ENCODE data around the gene ATP1A4. TPM values are rescaled to one million over a fixed set of nuclear protein-coding genes. Genes with fewer than 3 reads are reported as not detected.
A peak's percentile ranks its signal among the peaks of the same experiment; 100 is the strongest.

The ATP1A4 gene
- total and polyA plus RNA-seq, 2 of the 8 experiments (the other 6 are each of a cell fraction or from before 2014, with no cell fraction given) = 0.48 to 0.61 TPM

DNA sequence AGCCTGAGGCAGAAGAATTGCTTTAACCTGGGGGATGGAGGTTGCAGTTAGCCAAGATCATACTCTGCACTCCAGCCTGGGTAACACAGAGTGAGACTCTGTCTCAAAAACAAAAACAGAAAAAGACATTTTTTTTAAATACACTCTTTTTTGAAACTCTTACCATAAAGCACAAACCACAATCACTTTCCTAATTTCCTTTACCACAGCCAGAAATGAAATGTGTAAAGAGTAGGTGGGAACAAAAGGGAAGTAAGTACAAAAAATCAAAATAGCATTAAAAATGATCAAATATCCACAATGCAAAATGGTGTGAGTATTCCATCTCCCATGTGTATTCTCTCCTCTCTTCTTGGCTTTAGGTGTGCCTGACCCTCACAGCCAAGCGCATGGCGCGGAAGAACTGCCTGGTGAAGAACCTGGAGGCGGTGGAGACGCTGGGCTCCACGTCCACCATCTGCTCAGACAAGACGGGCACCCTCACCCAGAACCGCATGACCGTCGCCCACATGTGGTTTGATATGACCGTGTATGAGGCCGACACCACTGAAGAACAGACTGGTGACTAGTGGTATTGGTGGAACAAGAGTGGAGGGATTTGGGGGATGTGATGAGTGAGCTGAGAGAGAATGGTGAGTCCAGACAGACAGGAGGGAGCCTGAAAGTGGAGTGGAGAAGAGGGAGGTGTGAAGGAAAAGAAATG, 14.9 kb downstream of the ATP1A4 start:
- Histone ChIP-seq H3K14ac (ENCODE audit: insufficient read length) (no peak overlapping the region), H2BK15ac (ENCODE audit: low read length) (peak overlapping the region; percentile 96), H3K4ac (replicated peaks; ENCODE audit: insufficient read length, low read depth, low read length) (no peak overlapping the region), H2AFZ (ENCODE audit: low read length) (no peak overlapping the region), H3K9ac (replicated peaks in 1 of 4; ENCODE audit: extremely low read depth in 1 of 4, low read depth in 3 of 4, low read length in 3 of 4) (no peak overlapping the region), H3K27ac (ENCODE audit: low read depth, low read length) (no peak overlapping the region), H3K4me3 (ENCODE audit: extremely low read depth in 1 of 4, insufficient read depth in 2 of 4, low read depth in 3 of 4, low read length in 4 of 4) (no peak overlapping the region), H2BK20ac (ENCODE audit: low read length) (peak overlapping the region; percentile 56), H2BK5ac (ENCODE audit: low read depth, low read length) (peak overlapping the region; percentile 87; the same call in 1 of the 2 replicates), H4K5ac (ENCODE audit: insufficient read length, low read depth, low read length) (no peak overlapping the region), H3K4me2 (ENCODE audit: insufficient read depth in 1 of 2, low read depth in 2 of 2, low read length in 2 of 2) (no peak overlapping the region), H3K9me3 (ENCODE audit: insufficient read depth in 2 of 2, low read depth in 1 of 2, low read length in 1 of 2) (no peaks in the 10 kb centered on the region), H3K79me2 (ENCODE audit: control insufficient read depth in 1 of 2, insufficient read depth in 2 of 2, low read length in 2 of 2) (no peaks in the 10 kb centered on the region), H2AK5ac (ENCODE audit: low read depth, low read length) (peak overlapping the region; percentile 17; the same call in 1 of the 2 replicates), H2BK120ac (replicated peaks; ENCODE audit: low read depth, low read length) (no peak overlapping the region), H4K91ac (replicated peaks; ENCODE audit: insufficient read length, low read length) (peak overlapping the region; percentile 76), H3K18ac (ENCODE audit: extremely low read depth, low read length) (no peak overlapping the region), H3K79me1 (ENCODE audit: low read depth, low read length) (no peaks in the 10 kb centered on the region), H3K36me3 (ENCODE audit: control insufficient read depth in 2 of 4, insufficient read depth in 4 of 4, low read length in 3 of 4) (no peaks in the 10 kb centered on the region), H3K27me3 (replicated peaks in 1 of 4; ENCODE audit: control insufficient read depth in 3 of 4, extremely low read depth in 1 of 4, insufficient read depth in 3 of 4, low read length in 3 of 4) (peaks cover 0 to under 1% (median 0%) of the 10 kb centered on the region in 4 experiments; a peak in 1 of 7 replicates), H3K23ac (ENCODE audit: insufficient read length) (no peak overlapping the region), H4K8ac (ENCODE audit: extremely low read depth, insufficient read depth, low read length) (no peak overlapping the region), H3K56ac (replicated peaks; ENCODE audit: insufficient read length, low read depth, low read length) (no peak overlapping the region), H3K4me1 (replicated peaks in 1 of 4; ENCODE audit: control insufficient read depth in 3 of 4, insufficient read depth in 4 of 4, low read length in 3 of 4) (peaks cover 4 to 19% (median 16%) of the 10 kb centered on the region in 4 experiments; a peak in 5 of 7 replicates), H2BK12ac (ENCODE audit: low read depth, low read length) (peak overlapping the region; percentile 86; the same call in 1 of the 2 replicates), H4K20me1 (replicated peaks in 1 of 2; ENCODE audit: control insufficient read depth in 1 of 2, insufficient read depth in 2 of 2, low read length in 2 of 2) (no peaks in the 10 kb centered on the region), H3K23me2 (ENCODE audit: low read depth, low read length) (peaks cover 3% of the 10 kb centered on the region; the same call in 1 of the 2 replicates)
- ChIA-PET POLR2A (ENCODE audit: partially characterized antibody) (interaction anchor here (0.7 to 11.8 kb wide), 6 partner anchors 15 to 96 kb away, joined by 3 to 107 read pairs (median 4); partner anchors contain the start of genes DCAF8 and PEA15), CTCF (ENCODE audit: partially characterized antibody) (interaction anchor here (0.6 to 18.4 kb wide), 20 partner anchors 7 to 150 kb away, joined by 3 to 257 read pairs (median 5); partner anchors contain the start of genes ATP1A4, CASQ1, KCNJ9 and PEA15)
- DNase-seq (ENCODE audit: low read depth in 1 of 2, low spot score in 2 of 2) = no peak
- WGBS, 2 experiments (ENCODE audit: extremely low coverage in 1 of 2, insufficient coverage in 1 of 2, insufficient read length in 1 of 2, insufficient replicate concordance in 2 of 2, low coverage in 1 of 2, low lambda C conversion rate in 2 of 2, missing lambda C conversion rate in 1 of 2) = 90% methylated on average over 12 of the region's 12 CpGs; no CpG with 5 or more reads in 1 of the 2 experiments
- FAIRE-seq = no peak
- TF ChIP-seq, protein P1, sequence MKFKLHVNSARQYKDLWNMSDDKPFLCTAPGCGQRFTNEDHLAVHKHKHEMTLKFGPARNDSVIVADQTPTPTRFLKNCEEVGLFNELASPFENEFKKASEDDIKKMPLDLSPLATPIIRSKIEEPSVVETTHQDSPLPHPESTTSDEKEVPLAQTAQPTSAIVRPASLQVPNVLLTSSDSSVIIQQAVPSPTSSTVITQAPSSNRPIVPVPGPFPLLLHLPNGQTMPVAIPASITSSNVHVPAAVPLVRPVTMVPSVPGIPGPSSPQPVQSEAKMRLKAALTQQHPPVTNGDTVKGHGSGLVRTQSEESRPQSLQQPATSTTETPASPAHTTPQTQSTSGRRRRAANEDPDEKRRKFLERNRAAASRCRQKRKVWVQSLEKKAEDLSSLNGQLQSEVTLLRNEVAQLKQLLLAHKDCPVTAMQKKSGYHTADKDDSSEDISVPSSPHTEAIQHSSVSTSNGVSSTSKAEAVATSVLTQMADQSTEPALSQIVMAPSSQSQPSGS (IDR thresholded peaks at IDR 0.05; ENCODE audit: low read length) = no peak
- no peak for TF ChIP-seq RXRA (IDR thresholded peaks at IDR 0.05; ENCODE audit: insufficient read depth, low read depth, low read length)
- TF ChIP-seq EZH2 (IDR thresholded peaks at IDR 0.05; ENCODE audit: low read depth, low read length, severe bottlenecking) = no peak
- TF ChIP-seq SP4 (IDR thresholded peaks at IDR 0.05; ENCODE audit: low read length) = no peak
- no peak for TF ChIP-seq HDAC2 (IDR thresholded peaks at IDR 0.05; ENCODE audit: borderline replicate concordance in 1 of 2, low read depth in 2 of 2, low read length in 2 of 2)
- TF ChIP-seq CHD2 (IDR thresholded peaks at IDR 0.05; ENCODE audit: low read length) = no peak
- no peak for TF ChIP-seq RBBP5 (IDR thresholded peaks at IDR 0.05; ENCODE audit: borderline replicate concordance, low read depth, low read length)
- no peak for TF ChIP-seq PHF8 (conservative IDR thresholded peaks at IDR 0.05; ENCODE audit: low read depth, low read length)
